NCI-H2196 treated with DMSO at 0.1 percent for 48 hours (cell line): ENCODE results near the gene KRT39.

ENCODE experiments used
- DNase-seq: peaks from one replicate; lab custom pipeline; 2025; ENCODE audit not compliant: unreplicated experiment; lab: John Stamatoyannopoulos, UW

KRT39 gene

GRCh38 chr17:40981115-40981514 is 14.4 kb upstream of the KRT39 start:
- DNase-seq = no peak

- DNase-seq = peak; percentile 3
Measured at GRCh38 chr17:40980596-40980995, 13.8 kb upstream of the KRT39 start.

GRCh38 chr17:40980117-40980516 is 13.4 kb upstream of the KRT39 start:
- no peak for DNase-seq

GRCh38 chr17:40978575-40979151 is 11.9 kb upstream of the KRT39 start:
- no peak for DNase-seq

GRCh38 chr17:40975516-40975915 is 8.8 kb upstream of the KRT39 start:
- DNase-seq = no peak

- no peak for DNase-seq
Measured at GRCh38 chr17:40974366-40974765, 7.6 kb upstream of the KRT39 start.

GRCh38 chr17:40967582-40967981 is 834 bp upstream of the KRT39 start:
- no peak for DNase-seq

- DNase-seq = no peak
Measured at GRCh38 chr17:40963838-40964237, 2.9 kb downstream of the KRT39 start.

GRCh38 chr17:40962059-40962561 is 4.6 kb downstream of the KRT39 start:
- no peak for DNase-seq

GRCh38 chr17:40961591-40961990 is 5.2 kb downstream of the KRT39 start:
- DNase-seq = no peak

- DNase-seq = no peak
Measured at GRCh38 chr17:40960144-40960543, 6.6 kb downstream of the KRT39 start.

- no peak for DNase-seq
Measured at GRCh38 chr17:40958086-40958953, 8.4 kb downstream of the KRT39 start.

- DNase-seq = no peak
Measured at GRCh38 chr17:40956401-40957254, 10.1 kb downstream of the KRT39 start.

- DNase-seq = no peak
Measured at GRCh38 chr17:40953881-40954280, 12.9 kb downstream of the KRT39 start.

- no peak for DNase-seq
Measured at GRCh38 chr17:40952661-40953060, 14.1 kb downstream of the KRT39 start.

- DNase-seq = no peak
Measured at GRCh38 chr17:40952154-40952553, 14.6 kb downstream of the KRT39 start.

GRCh38 chr17:40951011-40951622 is 15.6 kb downstream of the KRT39 start:
- DNase-seq = no peak

GRCh38 chr17:40950176-40950575 is 16.6 kb downstream of the KRT39 start:
- no peak for DNase-seq

- no peak for DNase-seq
Measured at GRCh38 chr17:40949418-40949817, 17.3 kb downstream of the KRT39 start.

GRCh38 chr17:40947929-40948328 is 18.8 kb downstream of the KRT39 start:
- no peak for DNase-seq

- DNase-seq = no peak
Measured at GRCh38 chr17:40945414-40945813, 21.3 kb downstream of the KRT39 start.
